K562 (cell line): ENCODE measurements around the gene MLN. TPM values are rescaled to one million over a fixed set of nuclear protein-coding genes. Genes with fewer than 3 reads are reported as not detected.

Source experiments
- ATAC-seq: fragments of 200-7000 bp; cut with Tn5 transposase; 3 replicates; pipeline ENCODE4 v1.9.1; 2020; ENCODE audit warnings: moderate library complexity
- BruUV-seq: library from RNA; stranded (reverse); fragments of 400-500 nt; replicated peaks from 2 replicates; lab custom pipeline; 2021; lab: Mats Ljungman, UMichigan
- CTCF ChIA-PET: fragments of 300-600 bp; formaldehyde crosslinking; extraction: SDS; loops from one replicate; lab custom pipeline; 2021; ENCODE audit warnings: low intra/inter-chr PET ratio; lab: Yijun Ruan, JAX
- POLR2A ChIA-PET: fragments of 300-600, 350-650 bp; sonication (Branson Sonifier 250); formaldehyde crosslinking; extraction: SDS; loops from one replicate; lab custom pipeline; 2021; ENCODE audit warnings: antibody characterized with exemption, inconsistent platforms; lab: Yijun Ruan, JAX
- DNase-seq, 4 experiments: peaks; one replicate each; pipeline versions ENCODE4 v3.0.0 to v3.0.0-alpha.2; 2011 to 2018; ENCODE audit warnings: low spot score in 3 of 4, mixed read lengths in 3 of 4; ENCODE audit errors: extremely low read depth in 1 of 4
- FAIRE-seq: peaks from 2 replicates; lab custom pipeline; 2011; peaks lifted over from hg19 to GRCh38; lab: Jason Lieb, UNC
- H2AFZ ChIP-seq: 2 replicates; pipeline ENCODE4 v1.6.0; 2011; ENCODE audit warnings: low read depth, low read length, control low read depth, inconsistent platforms
- H3K27ac ChIP-seq: fragments of 200-600 bp; 3 replicates; pipeline ENCODE4 v1.8.0; 2011; ENCODE audit warnings: low read depth, mild to moderate bottlenecking, control low read depth, inconsistent platforms, low read length, moderate library complexity, mixed read lengths; ENCODE audit errors: extremely low read depth
- H3K27me3 ChIP-seq, 2 experiments: fragments of 300-600 bp in 1 of 2; 2 replicates in 1 of 2; 3 replicates in 1 of 2; pipeline versions ENCODE4 v1.6.0 to v1.8.0; 2011; ENCODE audit warnings: inconsistent platforms in 2 of 2, low read length in 2 of 2, mild to moderate bottlenecking in 1 of 2, mixed read lengths in 1 of 2, moderate library complexity in 1 of 2; ENCODE audit not compliant: control insufficient read depth in 2 of 2, insufficient read depth in 2 of 2
- H3K36me3 ChIP-seq: fragments of 300-600 bp; 3 replicates; pipeline ENCODE4 v1.8.0; 2011; ENCODE audit warnings: mild to moderate bottlenecking, low read length, inconsistent platforms; ENCODE audit not compliant: control insufficient read depth, insufficient read depth
- H3K4me1 ChIP-seq, 2 experiments: fragments of 200-600 bp in 1 of 2; replicated peaks in 1 of 2; 2 replicates in 1 of 2; 3 replicates in 1 of 2; pipeline versions ENCODE4 v1.5.1 to v1.8.0; 2011; ENCODE audit warnings: inconsistent platforms in 2 of 2, low read length in 2 of 2, mild to moderate bottlenecking in 1 of 2, mixed read lengths in 1 of 2, moderate library complexity in 1 of 2; ENCODE audit not compliant: control insufficient read depth in 2 of 2, insufficient read depth in 2 of 2
- H3K4me2 ChIP-seq: 2 replicates; pipeline ENCODE4 v1.6.1; 2011; ENCODE audit warnings: low read length, control low read depth, inconsistent platforms, mixed read lengths; ENCODE audit not compliant: insufficient read depth
- H3K4me3 ChIP-seq: fragments of 200-600 bp; sonication (generic), shearing (Covaris generic); 2 replicates; pipeline ENCODE4 v1.5.1; 2016; ENCODE audit warnings: control low read depth, inconsistent platforms
- H3K79me2 ChIP-seq: fragments of 200-600 bp; 3 replicates; pipeline ENCODE4 v1.8.0; 2011; ENCODE audit warnings: low read length, inconsistent platforms; ENCODE audit not compliant: control insufficient read depth, insufficient read depth
- H3K9ac ChIP-seq, 2 experiments: 2 replicates each; pipeline versions ENCODE4 v1.6.0 to v1.6.1; 2011; ENCODE audit warnings: low read depth in 2 of 2, low read length in 2 of 2, control low read depth in 1 of 2, inconsistent platforms in 1 of 2, mild to moderate bottlenecking in 1 of 2, mixed read lengths in 1 of 2; ENCODE audit not compliant: insufficient read depth in 1 of 2
- H3K9me1 ChIP-seq: one replicate; pipeline ENCODE4 v1.6.0; 2011; ENCODE audit warnings: inconsistent platforms, mild to moderate bottlenecking, low read length, moderate library complexity; ENCODE audit not compliant: control insufficient read depth, insufficient read depth
- H3K9me3 ChIP-seq: replicated peaks from 2 replicates; pipeline ENCODE4 v1.5.1; 2011; ENCODE audit warnings: low read depth, low read length, inconsistent platforms; ENCODE audit not compliant: control insufficient read depth, insufficient read depth
- H4K20me1 ChIP-seq: replicated peaks from 2 replicates; pipeline ENCODE4 v1.6.1; 2011; ENCODE audit warnings: low read length, inconsistent platforms, mixed read lengths; ENCODE audit not compliant: control insufficient read depth, insufficient read depth
- FOXK2 ChIP-seq, 2 experiments: fragments of 450-650 bp; IDR thresholded peaks in 1 of 2; conservative IDR thresholded peaks in 1 of 2; 2 replicates each; pipeline ENCODE4 v1.6.1; 2016; ENCODE audit warnings: low read depth in 2 of 2, mild to moderate bottlenecking in 1 of 2
- HDAC2 ChIP-seq: fragments of 450-650 bp; IDR thresholded peaks from 2 replicates; pipeline ENCODE4 v1.6.1; 2016; ENCODE audit warnings: mild to moderate bottlenecking
- JUN ChIP-seq, 2 experiments: sonication (generic) in 1 of 2; formaldehyde crosslinking in 1 of 2; IDR thresholded peaks; 2 replicates each; pipeline versions ENCODE4 v1.6.1 to v1.8.0; 2012 to 2022; ENCODE audit warnings: borderline replicate concordance in 2 of 2, mild to moderate bottlenecking in 2 of 2, improper control_type of control experiment in 1 of 2, low read depth in 1 of 2, low read length in 1 of 2, missing genetic modification reagents in 1 of 2
- MEIS2 ChIP-seq: fragments of 450-650 bp; IDR thresholded peaks from 2 replicates; pipeline ENCODE4 v1.6.1; 2014; ENCODE audit warnings: mild to moderate bottlenecking; ENCODE audit not compliant: partially characterized antibody
- POLR2B ChIP-seq: fragments of 450-650 bp; IDR thresholded peaks from 2 replicates; pipeline ENCODE4 v1.6.1; 2018; ENCODE audit warnings: low read depth; ENCODE audit not compliant: partially characterized antibody
- RCOR1 ChIP-seq, 2 experiments: IDR thresholded peaks; 2 replicates each; pipeline ENCODE4 v1.6.1; 2012; ENCODE audit warnings: low read depth in 2 of 2, low read length in 2 of 2, borderline replicate concordance in 1 of 2, improper control_type of control experiment in 1 of 2
- SMARCE1 ChIP-seq: fragments of 450-650 bp; IDR thresholded peaks from 2 replicates; pipeline ENCODE4 v1.7.1; 2016; ENCODE audit warnings: mild to moderate bottlenecking
- SUPT5H ChIP-seq: fragments of 450-650 bp; IDR thresholded peaks from 2 replicates; pipeline ENCODE4 v1.6.1; 2016
- TEAD1 ChIP-seq, 2 experiments: fragments of 450-650 bp in 1 of 2; sonication (generic) in 1 of 2; formaldehyde crosslinking; IDR thresholded peaks; 2 replicates each; pipeline versions ENCODE4 v1.4.0 to v1.8.0; 2020 to 2022; ENCODE audit warnings: mild to moderate bottlenecking in 2 of 2, missing genetic modification reagents in 1 of 2
- TOE1 ChIP-seq, 2 experiments: fragments of 450-650 bp in 1 of 2; sonication (generic) in 1 of 2; formaldehyde crosslinking in 1 of 2; IDR thresholded peaks; 2 replicates each; pipeline versions ENCODE4 v1.7.1 to v1.8.0; 2016 to 2022; ENCODE audit warnings: borderline replicate concordance in 2 of 2, mild to moderate bottlenecking in 2 of 2, antibody characterized with exemption in 1 of 2, inconsistent platforms in 1 of 2, low read depth in 1 of 2, missing genetic modification reagents in 1 of 2, moderate library complexity in 1 of 2
- ZNF146 ChIP-seq: IDR thresholded peaks from one replicate; pipeline ENCODE4 v1.6.1; 2018; ENCODE audit warnings: missing compliant biosample characterization; ENCODE audit not compliant: unreplicated experiment
- ZNF263 ChIP-seq: sonication (generic); formaldehyde crosslinking; IDR thresholded peaks from 2 replicates; pipeline ENCODE4 v1.8.0; 2022; ENCODE audit warnings: mild to moderate bottlenecking, missing genetic modification reagents, borderline replicate concordance
- WGBS: fragments of 100-300 bp; shearing (Covaris generic); methylation state at CpG from one replicate; pipeline ENCODE4 v1.1.6; 2016; ENCODE audit warnings: low coverage, mixed read lengths; ENCODE audit not compliant: insufficient coverage; ENCODE audit errors: missing lambda C conversion rate; 5-methylcytosine and 5-hydroxymethylcytosine counted together
- in situ Hi-C: fragments of 300-500 bp; cut with MboI; formaldehyde crosslinking; loops from 4 replicates; pipeline ENCODE4 v1.15.0; 2018; ENCODE audit warnings: inconsistent platforms, mixed read lengths
- intact Hi-C: fragments of 100-400 bp; cut with micrococcal nuclease; formaldehyde crosslinking; loops from 2 replicates; pipeline ENCODE4 v1.14.2; 2022
- polyA plus RNA-seq, 8 experiments: library from polyadenylated mRNA; depleted of rRNA in 4 of 8; stranded (reverse) in 5 of 8; unstranded in 3 of 8; fragments of >200 nt; fragmentation: Nextera tagmentation in 2 of 8; fragmentation: Illumina TruSeq in 1 of 8; extraction: Ambion mirVana in 2 of 8; extraction: Trizol in 1 of 8; gene quantifications; 2 replicates each; pipeline versions ENCODE4 v1.2.1 to v1.2.3, GENCODE V29; 2011 to 2014; ENCODE audit warnings: inconsistent platforms in 1 of 8, missing spikeins in 1 of 8
- total RNA-seq, 7 experiments: library from RNA; depleted of rRNA in 6 of 7; stranded (reverse); fragments of >200 nt in 6 of 7; fragmentation: Illumina TruSeq in 2 of 7; extraction: Trizol in 2 of 7; gene quantifications; 2 replicates each; pipeline versions ENCODE4 v1.2.1 to v1.2.3, GENCODE V29; 2011 to 2021; ENCODE audit warnings: low replicate concordance in 1 of 7
- TF ChIP-seq, protein P1 (sequence below): fragments of 450-650 bp; formaldehyde crosslinking; IDR thresholded peaks from 2 replicates; pipeline ENCODE4 v1.4.0; 2022; ENCODE audit warnings: missing genetic modification characterization
- TF ChIP-seq, protein P2 (sequence below), 3 experiments: fragments of 200-800 bp in 1 of 3; fragments of 250-450 bp in 1 of 3; fragments of 450-650 bp in 1 of 3; sonication (Bioruptor Pico) in 1 of 3; sonication (Bioruptor generic) in 1 of 3; formaldehyde crosslinking in 1 of 3; IDR thresholded peaks; 2 replicates each; pipeline versions ENCODE4 v1.6.1 to v1.8.0; 2016 to 2022; ENCODE audit warnings: mild to moderate bottlenecking in 2 of 3, missing genetic modification characterization in 2 of 3, missing compliant biosample characterization in 1 of 3, moderate library complexity in 1 of 3

The MLN gene
- total and polyA plus RNA-seq, 9 of the 15 experiments (the other 6 are each of a cell fraction or from before 2014, with no cell fraction given) = not detected

DNA sequence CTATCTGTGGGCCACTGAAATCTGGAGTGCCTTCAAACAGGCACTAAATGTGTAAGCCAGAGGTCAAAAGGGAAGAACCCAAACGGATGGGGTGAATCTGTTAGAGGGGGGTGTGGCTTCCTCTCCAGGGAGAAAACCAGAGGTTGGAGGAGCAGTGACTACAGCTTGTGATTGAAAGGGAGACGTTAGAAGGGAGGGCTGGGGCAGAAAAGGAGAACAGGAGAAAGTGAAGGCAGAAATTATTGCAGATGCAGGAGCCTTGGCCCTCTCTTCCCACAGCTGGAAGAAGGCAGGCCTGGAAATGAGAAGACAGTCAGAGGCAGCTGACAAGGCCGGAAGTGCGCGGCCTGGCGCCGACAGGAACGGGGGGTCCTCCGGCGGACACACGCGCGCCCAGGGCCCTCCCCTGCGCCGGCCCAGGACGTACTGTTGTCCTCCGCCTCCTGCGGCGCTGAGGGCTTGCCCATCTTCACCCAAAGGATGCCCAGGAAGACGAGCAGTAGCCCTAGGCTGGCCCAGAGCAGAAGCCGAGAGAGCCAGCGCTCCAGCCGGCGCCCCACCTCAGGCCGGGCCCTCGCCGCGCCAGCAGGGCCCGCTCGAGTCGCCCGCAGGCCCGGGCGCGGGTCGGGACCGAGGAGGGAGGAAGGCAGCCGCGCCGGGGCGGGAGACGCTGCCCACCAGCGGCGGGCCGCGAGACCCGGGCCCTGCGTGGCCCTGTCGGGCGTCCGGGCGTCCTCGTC, 15.7 kb downstream of the MLN start:
- H3K27me3 ChIP-seq = peaks cover 15 to 19% of the 10 kb centered on the region in 2 experiments
- in situ Hi-C loops = no loop called here
- FAIRE-seq (peak; percentile 84), DNase-seq (peak; percentile 75 to 83 (median 80)), ATAC-seq (peak; percentile 69)
- H3K27ac ChIP-seq = peak overlapping the region; percentile 76
- intact Hi-C loops = no loop called here
- H3K4me2 ChIP-seq = peak overlapping the region; percentile 93
- peaks cover 4% of the 10 kb centered on the region for H3K9me1 ChIP-seq
- peak overlapping the region; percentile 86 for H3K4me3 ChIP-seq
- BruUV-seq = TSS peak; percentile 74
- no peaks in the 10 kb centered on the region for H4K20me1 ChIP-seq
- peaks cover 25% of the 10 kb centered on the region for H3K79me2 ChIP-seq
- H2AFZ ChIP-seq = peak overlapping the region; percentile 87
- under 1% methylated on average over 34 of the region's 53 CpGs for WGBS
- H3K4me1 ChIP-seq = peaks cover 10 to 17% of the 10 kb centered on the region in 2 experiments; a peak in 4 of 5 replicates
- ChIA-PET CTCF (interaction anchor here (0.6 kb wide), 1 partner anchor 280 kb away, joined by 3 read pairs; no protein-coding TSS in a partner anchor), POLR2A (interaction anchor here (0.6 to 2.0 kb wide), 9 partner anchors 9 to 731 kb away, joined by 3 to 12 read pairs (median 3); no protein-coding TSS in a partner anchor)
- H3K9me3 ChIP-seq = no peaks in the 10 kb centered on the region
- peak overlapping the region; percentile 83 to 96 for H3K9ac ChIP-seq
- H3K36me3 ChIP-seq = peaks cover 34% of the 10 kb centered on the region; the same call in 2 of the 3 replicates
- peak; percentile 16 for TF ChIP-seq ZNF146 (CRISPR knock-in tag)
- peak; percentile 60; the same call in 1 of the 2 replicates for TF ChIP-seq SUPT5H
- TF ChIP-seq MEIS2 = peak; percentile 14
- TF ChIP-seq JUN (IDR thresholded peaks at IDR 0.05; ENCODE audit: borderline replicate concordance, low read depth, low read length) = peak; percentile 13; the same call in 1 of the 2 replicates
- TF ChIP-seq JUN (CRISPR knock-in tag; IDR thresholded peaks at IDR 0.05; ENCODE audit: borderline replicate concordance) = no peak
- peak; percentile 55 for TF ChIP-seq POLR2B
- TF ChIP-seq TEAD1 (CRISPR knock-in tag; IDR thresholded peaks at IDR 0.05) = peak in 1 of 2 experiments; percentile 47; a peak in 1 of 4 replicates
- TF ChIP-seq, protein P1, sequence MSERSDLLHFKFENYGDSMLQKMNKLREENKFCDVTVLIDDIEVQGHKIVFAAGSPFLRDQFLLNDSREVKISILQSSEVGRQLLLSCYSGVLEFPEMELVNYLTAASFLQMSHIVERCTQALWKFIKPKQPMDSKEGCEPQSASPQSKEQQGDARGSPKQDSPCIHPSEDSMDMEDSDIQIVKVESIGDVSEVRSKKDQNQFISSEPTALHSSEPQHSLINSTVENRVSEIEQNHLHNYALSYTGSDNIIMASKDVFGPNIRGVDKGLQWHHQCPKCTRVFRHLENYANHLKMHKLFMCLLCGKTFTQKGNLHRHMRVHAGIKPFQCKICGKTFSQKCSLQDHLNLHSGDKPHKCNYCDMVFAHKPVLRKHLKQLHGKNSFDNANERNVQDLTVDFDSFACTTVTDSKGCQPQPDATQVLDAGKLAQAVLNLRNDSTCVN (CRISPR knock-in tag) = 0 out of 2 replicates have a peak, but pooled peaks have one; percentile 46
- peak in 1 of 2 experiments; percentile 43; a peak in 2 of 4 replicates for TF ChIP-seq RCOR1 (IDR thresholded peaks at IDR 0.05; ENCODE audit: borderline replicate concordance in 1 of 2, low read depth in 2 of 2, low read length in 2 of 2)
- peak; percentile 64; the same call in 1 of the 2 replicates for TF ChIP-seq HDAC2
- peak; percentile 58 for TF ChIP-seq SMARCE1
- TF ChIP-seq, protein P2, sequence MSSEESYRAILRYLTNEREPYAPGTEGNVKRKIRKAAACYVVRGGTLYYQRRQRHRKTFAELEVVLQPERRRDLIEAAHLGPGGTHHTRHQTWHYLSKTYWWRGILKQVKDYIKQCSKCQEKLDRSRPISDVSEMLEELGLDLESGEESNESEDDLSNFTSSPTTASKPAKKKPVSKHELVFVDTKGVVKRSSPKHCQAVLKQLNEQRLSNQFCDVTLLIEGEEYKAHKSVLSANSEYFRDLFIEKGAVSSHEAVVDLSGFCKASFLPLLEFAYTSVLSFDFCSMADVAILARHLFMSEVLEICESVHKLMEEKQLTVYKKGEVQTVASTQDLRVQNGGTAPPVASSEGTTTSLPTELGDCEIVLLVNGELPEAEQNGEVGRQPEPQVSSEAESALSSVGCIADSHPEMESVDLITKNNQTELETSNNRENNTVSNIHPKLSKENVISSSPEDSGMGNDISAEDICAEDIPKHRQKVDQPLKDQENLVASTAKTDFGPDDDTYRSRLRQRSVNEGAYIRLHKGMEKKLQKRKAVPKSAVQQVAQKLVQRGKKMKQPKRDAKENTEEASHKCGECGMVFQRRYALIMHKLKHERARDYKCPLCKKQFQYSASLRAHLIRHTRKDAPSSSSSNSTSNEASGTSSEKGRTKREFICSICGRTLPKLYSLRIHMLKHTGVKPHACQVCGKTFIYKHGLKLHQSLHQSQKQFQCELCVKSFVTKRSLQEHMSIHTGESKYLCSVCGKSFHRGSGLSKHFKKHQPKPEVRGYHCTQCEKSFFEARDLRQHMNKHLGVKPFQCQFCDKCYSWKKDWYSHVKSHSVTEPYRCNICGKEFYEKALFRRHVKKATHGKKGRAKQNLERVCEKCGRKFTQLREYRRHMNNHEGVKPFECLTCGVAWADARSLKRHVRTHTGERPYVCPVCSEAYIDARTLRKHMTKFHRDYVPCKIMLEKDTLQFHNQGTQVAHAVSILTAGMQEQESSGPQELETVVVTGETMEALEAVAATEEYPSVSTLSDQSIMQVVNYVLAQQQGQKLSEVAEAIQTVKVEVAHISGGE (CRISPR knock-in tag; IDR thresholded peaks at IDR 0.05) = peak in 2 of 3 experiments; percentile 45 to 48; a peak in 2 of 6 replicates
- TF ChIP-seq FOXK2 (conservative IDR thresholded peaks at IDR 0.05 in 1 of 2, IDR thresholded peaks at IDR 0.05 in 1 of 2; ENCODE audit: low read depth in 2 of 2) = no peak
- 0 out of 2 replicates have a peak, but pooled peaks have one; percentile 26 for TF ChIP-seq TOE1 (IDR thresholded peaks at IDR 0.05; ENCODE audit: borderline replicate concordance)
- no peak for TF ChIP-seq TOE1 (CRISPR knock-in tag; IDR thresholded peaks at IDR 0.05; ENCODE audit: borderline replicate concordance, low read depth)
- peak; percentile 10; the same call in 1 of the 2 replicates for TF ChIP-seq ZNF263
